Adrenal gland (tissue), 5 donors: ENCODE results near the gene RAB25.

Experiments
- CTCF ChIP-seq, 6 experiments: fragments of 450-650 bp in 4 of 6; fragments of 200-600 bp in 2 of 6; sonication (generic) in 1 of 6; IDR thresholded peaks; 1 replicate in 5 of 6; 2 replicates in 1 of 6; pipeline versions ENCODE4 v1.5.1 to v1.8.0; 2016 to 2021; ENCODE audit warnings: antibody characterized with exemption in 6 of 6, mild to moderate bottlenecking in 2 of 6, moderate library complexity in 1 of 6
- POLR2A ChIP-seq, 2 donors: fragments of 450-650 bp; IDR thresholded peaks; one replicate each; pipeline ENCODE4 v1.6.1; 2017; ENCODE audit warnings: antibody characterized with exemption in 2 of 2, mild to moderate bottlenecking in 2 of 2, moderate library complexity in 1 of 2
- donor health status: DM: no; HTN: no; CAD: no.

GRCh38 chr1:156072251-156072650, 11.3 kb downstream of the RAB25 start:
- no peak for TF ChIP-seq CTCF (IDR thresholded peaks at IDR 0.05)
- no peak for TF ChIP-seq POLR2A (IDR thresholded peaks at IDR 0.05)
